Endothelial cell of umbilical vein (primary cell): ENCODE results near the gene FOS. TPM values are rescaled to one million over a fixed set of nuclear protein-coding genes. Genes with fewer than 3 reads are reported as not detected.

Source experiments
- BruUV-seq: library from RNA; stranded (reverse); fragments of 400-500 nt; replicated peaks from 2 replicates; lab custom pipeline; 2021; lab: Mats Ljungman, UMichigan
- CTCF ChIA-PET: fragments of 300-600, 350-600 bp; sonication (Branson Sonifier 250); formaldehyde crosslinking; loops from one replicate; lab custom pipeline; 2021; ENCODE audit warnings: antibody characterized with exemption, inconsistent platforms; lab: Charles Lee
- POLR2A ChIA-PET: fragments of 300-600, 350-600 bp; sonication (Branson Sonifier 250); formaldehyde crosslinking; loops from one replicate; lab custom pipeline; 2021; ENCODE audit warnings: antibody characterized with exemption, inconsistent platforms; lab: Charles Lee
- DNase-seq: peaks from one replicate; pipeline ENCODE4 v3.0.0-alpha.2; 2011; ENCODE audit warnings: low read depth, low spot score
- FAIRE-seq: peaks from 2 replicates; lab custom pipeline; 2011; peaks lifted over from hg19 to GRCh38; lab: Jason Lieb, UNC
- H2AFZ ChIP-seq: 2 replicates; pipeline ENCODE4 v1.6.0; 2012; ENCODE audit warnings: low read depth, low read length, control low read depth, inconsistent platforms
- H3K27ac ChIP-seq: 2 replicates; pipeline ENCODE4 v1.5.1; 2011; ENCODE audit warnings: low read depth, mild to moderate bottlenecking, control low read depth, low read length, moderate library complexity; ENCODE audit not compliant: insufficient read depth
- H3K27me3 ChIP-seq, 2 experiments: 2 replicates each; pipeline versions ENCODE4 v1.6.0 to v1.6.1; 2011; ENCODE audit warnings: low read length in 2 of 2, mixed read lengths in 1 of 2; ENCODE audit not compliant: control insufficient read depth in 2 of 2, insufficient read depth in 2 of 2
- H3K36me3 ChIP-seq, 2 experiments: 2 replicates in 1 of 2; 3 replicates in 1 of 2; pipeline ENCODE4 v1.5.1; 2011; ENCODE audit warnings: low read length in 2 of 2, mild to moderate bottlenecking in 1 of 2, moderate library complexity in 1 of 2; ENCODE audit not compliant: control insufficient read depth in 2 of 2, insufficient read depth in 2 of 2; ENCODE audit errors: extremely low read depth in 1 of 2
- H3K4me1 ChIP-seq: 3 replicates; pipeline ENCODE4 v1.5.1; 2011; ENCODE audit warnings: mild to moderate bottlenecking, low read length; ENCODE audit not compliant: control insufficient read depth, insufficient read depth; ENCODE audit errors: extremely low read depth
- H3K4me2 ChIP-seq: 2 replicates; pipeline ENCODE4 v1.6.1; 2011; ENCODE audit warnings: low read length, control low read depth, mixed read lengths; ENCODE audit not compliant: insufficient read depth
- H3K4me3 ChIP-seq, 3 experiments: fragments of 200-600 bp in 1 of 3; sonication (generic), shearing (Covaris generic) in 1 of 3; replicated peaks in 1 of 3; 2 replicates each; pipeline ENCODE4 v1.5.1; 2011 to 2016; ENCODE audit warnings: control low read depth in 3 of 3, low read length in 3 of 3, mild to moderate bottlenecking in 2 of 3, inconsistent platforms in 1 of 3, low read depth in 1 of 3, moderate library complexity in 1 of 3; ENCODE audit not compliant: insufficient read depth in 1 of 3
- H3K79me2 ChIP-seq: 2 replicates; pipeline ENCODE4 v1.6.0; 2012; ENCODE audit warnings: low read length, inconsistent platforms; ENCODE audit not compliant: control insufficient read depth, insufficient read depth
- H3K9ac ChIP-seq: replicated peaks from 2 replicates; pipeline ENCODE3; 2011; ENCODE audit warnings: low read length, control low read depth; ENCODE audit not compliant: insufficient read depth; ENCODE audit errors: extremely low read depth
- H3K9me1 ChIP-seq: replicated peaks from 3 replicates; pipeline ENCODE4 v1.6.0; 2011; ENCODE audit warnings: mild to moderate bottlenecking, low read length; ENCODE audit not compliant: control insufficient read depth, insufficient read depth; ENCODE audit errors: extremely low read depth
- H3K9me3 ChIP-seq: replicated peaks from 2 replicates; pipeline ENCODE4 v1.5.1; 2012; ENCODE audit warnings: low read length, inconsistent platforms; ENCODE audit not compliant: control insufficient read depth, insufficient read depth
- H4K20me1 ChIP-seq: replicated peaks from 2 replicates; pipeline ENCODE3; 2011; ENCODE audit warnings: mild to moderate bottlenecking, low read length; ENCODE audit not compliant: control insufficient read depth, insufficient read depth; ENCODE audit errors: extremely low read depth
- CTCF ChIP-seq, 2 donors: IDR thresholded peaks; 1 replicate in 1 of 2; 2 replicates in 1 of 2; pipeline ENCODE4 v1.5.1; 2011; ENCODE audit warnings: low read length in 2 of 2, mild to moderate bottlenecking in 2 of 2, moderate library complexity in 2 of 2, control low read depth in 1 of 2, inconsistent platforms in 1 of 2, low read depth in 1 of 2; ENCODE audit not compliant: insufficient read depth in 1 of 2; ENCODE audit errors: extremely low read depth in 1 of 2
- EZH2 ChIP-seq: IDR thresholded peaks from 2 replicates; pipeline ENCODE4 v1.6.1; 2012; ENCODE audit warnings: borderline replicate concordance, low read depth, mild to moderate bottlenecking, moderate library complexity, low read length, inconsistent platforms; ENCODE audit not compliant: severe bottlenecking
- FOS ChIP-seq: IDR thresholded peaks from 2 replicates; pipeline ENCODE4 v1.6.1; 2011; ENCODE audit warnings: mild to moderate bottlenecking, low read length, moderate library complexity, borderline replicate concordance; ENCODE audit not compliant: insufficient read depth
- GATA2 ChIP-seq: IDR thresholded peaks from 2 replicates; pipeline ENCODE4 v1.7.0; 2011; ENCODE audit warnings: low read depth, mild to moderate bottlenecking, moderate library complexity, mixed read lengths, low read length; ENCODE audit not compliant: insufficient read length, insufficient read depth
- JUN ChIP-seq: IDR thresholded peaks from 2 replicates; pipeline ENCODE4 v1.6.1; 2011; ENCODE audit warnings: borderline replicate concordance, low read depth; ENCODE audit not compliant: insufficient read length, insufficient read depth
- MAX ChIP-seq: IDR thresholded peaks from 2 replicates; pipeline ENCODE4 v1.6.1; 2011; ENCODE audit not compliant: insufficient read depth, insufficient read length
- MYC ChIP-seq: IDR thresholded peaks from one replicate; pipeline ENCODE4 v1.6.1; 2011; ENCODE audit warnings: mild to moderate bottlenecking, low read depth, low read length
- POLR2A ChIP-seq: IDR thresholded peaks from 2 replicates; pipeline ENCODE4 v1.6.1; 2012; ENCODE audit warnings: low read depth, mild to moderate bottlenecking, control low read depth, low read length
- POLR2AphosphoS5 ChIP-seq: IDR thresholded peaks from 2 replicates; pipeline ENCODE4 v1.6.1; 2012; ENCODE audit warnings: low read depth, mild to moderate bottlenecking, control low read depth, low read length, moderate library complexity; ENCODE audit not compliant: insufficient read depth
- dilution Hi-C: fragments of 300-500 bp; cut with MboI; formaldehyde crosslinking; loops from one replicate; pipeline ENCODE4 v1.15.0; 2019; ENCODE audit warnings: low sequenced_read_pairs; ENCODE audit not compliant: extremely low pct_ligation_motif_present
- intact Hi-C: fragments of 100-400 bp; cut with micrococcal nuclease; formaldehyde crosslinking; loops from one replicate; pipeline ENCODE4 v1.10.0; 2022
- polyA plus RNA-seq, 4 experiments: library from polyadenylated mRNA; depleted of rRNA in 3 of 4; stranded (reverse) in 3 of 4; unstranded in 1 of 4; fragments of >200 nt; gene quantifications; 2 replicates each; pipeline versions ENCODE4 v1.2.1 to v1.2.3, GENCODE V29; 2011 to 2012; ENCODE audit warnings: missing spikeins in 1 of 4
- total RNA-seq: library from RNA; stranded (reverse); gene quantifications from 2 replicates; pipeline ENCODE4 v1.2.3, GENCODE V29; 2021

Gene FOS
- total and polyA plus RNA-seq, 2 donors (not counting 3 experiments of a cell fraction or from before 2014, with no cell fraction given): 9.2 to 41.6 TPM

- H3K9me3 ChIP-seq: no peaks in the 10 kb centered on the region
- H3K36me3 ChIP-seq: no peaks in the 10 kb centered on the region
- H3K4me3 ChIP-seq: no peak overlapping the region
- intact Hi-C loops (no loop called here), dilution Hi-C loops (no loop called here)
- CTCF ChIA-PET: no interaction called here
- no peaks in the 10 kb centered on the region for H3K79me2 ChIP-seq
- no TSS peak for BruUV-seq
- H3K4me2 ChIP-seq: no peak overlapping the region
- DNase-seq: no peak
- no peak overlapping the region for H3K27ac ChIP-seq
- H3K4me1 ChIP-seq: peaks cover 18% of the 10 kb centered on the region
- H2AFZ ChIP-seq: no peak overlapping the region
- no peaks in the 10 kb centered on the region for H4K20me1 ChIP-seq
- TF ChIP-seq EZH2 (no peak), POLR2AphosphoS5 (no peak), MAX (no peak), GATA2 (no peak), JUN (no peak), POLR2A (no peak), CTCF (IDR thresholded peaks at IDR 0.05; ENCODE audit: extremely low read depth in 1 of 2, insufficient read depth in 1 of 2, low read depth in 1 of 2, low read length in 2 of 2) (no peak), FOS (no peak), MYC (no peak)
- no peak overlapping the region for H3K9ac ChIP-seq
- no peaks in the 10 kb centered on the region for H3K27me3 ChIP-seq
- FAIRE-seq: no peak
- POLR2A ChIA-PET: no interaction called here
- no peaks in the 10 kb centered on the region for H3K9me1 ChIP-seq
Observed at GRCh38 chr14:75232191-75232590, 46.4 kb upstream of the FOS start.
